HG02763 (cell line): ENCODE data around the gene GAPVD1.

Source experiments
- ATAC-seq: cut with Tn5 transposase; IDR thresholded peaks from one replicate; pipeline ENCODE4 v1.9.1; 2021; ENCODE audit warnings: mild to moderate bottlenecking, moderate library complexity; ENCODE audit not compliant: unreplicated experiment

GAPVD1 gene

GRCh38 chr9:125404733-125405132 is 143.1 kb downstream of the GAPVD1 start:
- no peak for ATAC-seq

DNA sequence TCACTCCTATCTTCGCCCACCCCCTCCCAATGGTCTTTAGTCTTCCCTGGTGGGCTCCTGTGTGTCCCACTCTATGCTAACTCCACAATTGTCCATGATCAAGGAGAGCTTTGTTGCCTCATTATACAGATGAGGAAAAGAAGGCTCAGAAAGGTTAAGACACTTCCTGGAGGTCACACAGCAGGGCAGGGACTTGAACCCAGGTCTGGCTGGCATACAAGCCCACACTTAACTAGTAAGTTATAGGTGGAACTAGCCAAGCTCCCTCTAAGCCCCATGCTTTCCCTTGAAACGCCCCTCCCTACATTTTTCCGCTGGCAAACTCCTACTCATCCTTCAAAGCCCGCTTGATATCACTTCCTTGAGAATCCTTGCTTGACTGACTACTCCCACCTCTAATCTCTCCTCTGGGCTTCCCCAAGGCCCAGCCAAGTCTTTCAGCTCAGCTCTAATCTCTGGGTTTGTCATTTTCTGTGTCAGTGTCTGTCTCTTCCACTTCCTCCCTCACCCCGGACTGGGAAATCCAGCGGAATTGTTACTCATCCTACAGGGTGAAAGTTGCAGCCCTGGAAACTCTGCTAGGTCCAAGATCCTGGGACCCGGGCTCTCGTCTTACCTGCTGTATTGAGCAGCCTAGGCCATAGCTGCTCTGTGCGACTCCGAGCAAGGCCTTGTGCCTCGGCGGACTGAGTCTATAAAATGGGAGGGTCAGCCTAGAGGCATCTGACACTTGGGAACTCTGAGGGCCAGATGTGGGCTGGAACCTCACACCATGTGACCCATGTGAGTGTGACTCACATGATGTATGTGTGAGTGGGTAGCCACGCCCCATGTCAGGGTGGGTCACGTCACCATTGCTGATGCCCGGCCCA is 144.5 kb downstream of the GAPVD1 start:
- ATAC-seq: no peak

DNA sequence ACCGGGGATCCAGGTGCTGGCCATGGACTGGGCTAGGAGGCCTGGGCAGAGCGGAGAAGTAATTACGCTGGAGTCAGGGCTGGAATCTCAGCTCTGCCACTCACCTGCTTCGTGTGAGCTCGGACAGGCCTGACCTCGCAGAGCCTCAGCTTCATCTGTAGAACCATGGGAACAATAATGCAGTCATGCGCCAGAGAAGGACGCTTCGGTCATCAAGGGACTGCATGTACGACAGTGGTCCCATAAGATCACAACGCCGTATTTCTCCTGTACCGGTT is 145.1 kb downstream of the GAPVD1 start:
- ATAC-seq: no peak

GRCh38 chr9:125407432-125407973 is 145.9 kb downstream of the GAPVD1 start:
- no peak for ATAC-seq

DNA sequence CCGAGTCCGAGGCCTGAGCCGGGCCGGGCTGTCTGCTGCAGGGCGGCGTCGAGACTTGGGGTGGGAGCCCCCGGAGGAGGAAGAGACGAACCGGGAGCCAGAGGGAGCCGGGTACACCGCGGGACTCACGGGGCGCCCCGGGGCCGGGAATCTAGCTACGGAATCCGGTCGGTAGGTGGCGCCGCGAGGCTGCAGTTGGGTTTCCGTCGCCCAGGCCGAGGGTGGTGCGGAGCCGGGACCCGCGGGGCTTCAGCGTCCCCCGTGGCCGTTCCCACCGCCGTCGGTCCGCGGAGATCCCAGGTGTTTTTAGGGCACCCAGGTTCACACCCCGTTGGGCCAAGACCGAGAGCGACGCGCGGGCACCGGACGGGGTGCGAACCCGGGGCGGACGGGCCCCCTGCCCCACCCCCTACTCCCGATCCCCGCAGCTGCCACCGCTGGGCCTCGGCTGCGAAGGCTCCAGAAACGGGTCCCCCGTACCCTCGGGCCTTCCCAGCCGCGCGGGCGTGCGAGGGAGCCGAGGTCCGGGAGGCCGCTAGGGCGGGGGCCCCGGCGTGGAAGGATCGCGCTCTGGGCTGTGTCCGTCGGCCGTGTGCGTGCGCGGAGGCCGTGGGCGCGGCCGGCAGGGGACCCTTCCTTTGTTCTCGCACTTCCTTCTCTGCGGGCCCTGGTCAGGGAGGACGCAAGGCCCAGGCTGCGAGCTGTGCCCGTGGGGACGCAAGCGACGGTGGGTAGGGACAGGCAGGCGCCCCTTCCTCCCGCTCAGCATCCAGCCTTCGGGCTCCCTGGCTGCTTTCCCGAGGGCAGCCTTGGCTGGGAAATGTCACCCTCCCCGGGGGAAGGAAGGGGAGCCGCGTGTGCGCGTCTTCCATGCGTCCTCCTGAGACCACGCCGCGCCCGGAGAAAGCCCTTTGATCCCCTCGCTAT is 146.6 kb downstream of the GAPVD1 start:
- peak; percentile 52 for ATAC-seq

DNA sequence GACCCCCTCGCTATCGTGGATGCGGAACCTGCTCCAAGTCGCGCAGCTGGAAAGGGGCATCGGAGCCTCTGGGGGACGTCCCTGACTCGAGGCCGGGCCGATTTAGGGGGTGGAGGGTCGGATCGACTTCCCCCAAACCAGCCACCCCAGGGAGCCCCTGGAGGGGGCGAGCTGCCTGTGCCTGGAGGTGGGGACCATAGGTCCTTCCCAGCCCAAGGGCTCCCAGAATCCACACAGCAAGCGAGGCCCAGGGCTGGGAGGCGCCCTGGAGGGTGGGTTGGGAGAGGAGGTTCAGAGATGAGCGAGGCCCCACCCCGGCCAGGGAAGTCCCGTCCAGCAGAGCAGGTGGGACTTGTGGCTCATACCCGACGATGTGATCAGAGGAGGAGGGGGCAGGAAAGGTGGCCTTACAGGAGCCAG is 147.6 kb downstream of the GAPVD1 start:
- ATAC-seq: no peak

- no peak for ATAC-seq
Observed at GRCh38 chr9:125409637-125410521, 148.3 kb downstream of the GAPVD1 start.

DNA sequence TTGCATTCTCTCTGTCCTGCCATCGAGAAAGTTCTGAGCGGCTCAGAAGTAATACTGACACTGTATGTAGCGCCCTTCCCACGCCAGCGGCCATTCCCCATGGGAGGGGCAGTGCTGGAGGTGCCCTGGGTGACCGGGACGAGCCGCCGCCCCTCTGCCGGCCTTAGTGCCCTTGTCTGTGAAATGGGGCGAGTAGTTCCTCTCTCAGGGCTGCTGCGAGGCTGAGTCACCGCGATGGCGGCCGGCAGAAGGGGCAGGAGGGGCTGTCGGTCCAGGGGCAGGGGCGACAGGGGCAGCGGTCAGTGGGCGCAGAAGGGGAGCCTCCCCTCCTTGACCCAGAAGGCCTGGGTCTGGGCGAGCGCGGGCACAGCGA is 148.9 kb downstream of the GAPVD1 start:
- no peak for ATAC-seq

GRCh38 chr9:125411171-125411756 is 149.6 kb downstream of the GAPVD1 start:
- no peak for ATAC-seq

GRCh38 chr9:125412166-125412565 is 150.5 kb downstream of the GAPVD1 start:
- no peak for ATAC-seq

GRCh38 chr9:125413579-125413978 is 152.0 kb downstream of the GAPVD1 start:
- no peak for ATAC-seq

GRCh38 chr9:125415583-125416460 is 154.2 kb downstream of the GAPVD1 start:
- ATAC-seq: no peak

- no peak for ATAC-seq
Observed at GRCh38 chr9:125416517-125416916, 154.9 kb downstream of the GAPVD1 start.
